HepG2 (cell line): ENCODE data around the gene CBY1. TPM values are rescaled to one million over a fixed set of nuclear protein-coding genes. Genes with fewer than 3 reads are reported as not detected.
A peak's percentile ranks its signal among the peaks of the same experiment; 100 is the strongest.

ENCODE experiments used
- BRD4 ChIP-seq: sonication (generic); formaldehyde crosslinking; IDR thresholded peaks from 2 replicates; pipeline ENCODE4 v1.4.0; 2020; ENCODE audit warnings: missing genetic modification reagents
- GATAD1 ChIP-seq: IDR thresholded peaks from 2 replicates; pipeline ENCODE4 v1.6.1; 2016; ENCODE audit warnings: missing genetic modification reagents, missing compliant biosample characterization
- HNRNPK ChIP-seq: fragments of 200-400 bp; formaldehyde crosslinking; IDR thresholded peaks from 2 replicates; pipeline ENCODE4 v1.6.1; 2018; ENCODE audit warnings: low read length, low read depth, moderate library complexity, mild to moderate bottlenecking; ENCODE audit not compliant: poor library complexity, severe bottlenecking
- HNRNPUL1 ChIP-seq: fragments of 200-400 bp; formaldehyde crosslinking; IDR thresholded peaks from 2 replicates; pipeline ENCODE4 v1.6.1; 2017; ENCODE audit warnings: low read depth, mild to moderate bottlenecking, low read length, moderate library complexity
- ISX ChIP-seq: sonication (generic); formaldehyde crosslinking; conservative IDR thresholded peaks from 2 replicates; pipeline ENCODE4 v1.5.0; 2020; ENCODE audit warnings: missing genetic modification reagents
- KLF13 ChIP-seq: sonication (generic); formaldehyde crosslinking; IDR thresholded peaks from 2 replicates; pipeline ENCODE4 v1.4.0; 2020; ENCODE audit warnings: mild to moderate bottlenecking, missing genetic modification reagents
- MATR3 ChIP-seq: sonication (generic); formaldehyde crosslinking; IDR thresholded peaks from 2 replicates; pipeline ENCODE4 v1.4.0; 2020; ENCODE audit warnings: missing genetic modification reagents
- NFE2L2 ChIP-seq: fragments of 150-350 bp; IDR thresholded peaks from 2 replicates; pipeline ENCODE4 v1.6.1; 2014; ENCODE audit warnings: low read length
- PHF20 ChIP-seq: sonication (generic); formaldehyde crosslinking; IDR thresholded peaks from 2 replicates; pipeline ENCODE4 v1.5.0; 2020; ENCODE audit warnings: mild to moderate bottlenecking, missing genetic modification reagents
- POLR2G ChIP-seq: fragments of 200-400 bp; formaldehyde crosslinking; IDR thresholded peaks from 2 replicates; pipeline ENCODE4 v1.6.1; 2018; ENCODE audit warnings: mild to moderate bottlenecking, low read depth, low read length, moderate library complexity
- RARA ChIP-seq: IDR thresholded peaks from 2 replicates; pipeline ENCODE4 v1.6.1; 2016; ENCODE audit warnings: missing genetic modification reagents, missing compliant biosample characterization
- RBM39 ChIP-seq: fragments of 200-400 bp; formaldehyde crosslinking; IDR thresholded peaks from one replicate; pipeline ENCODE4 v1.6.1; 2018; ENCODE audit warnings: antibody characterized with exemption, mild to moderate bottlenecking, low read depth, low read length; ENCODE audit not compliant: poor library complexity, severe bottlenecking
- ZMYM3 ChIP-seq: sonication (generic); formaldehyde crosslinking; IDR thresholded peaks from 2 replicates; pipeline ENCODE4 v1.5.1; 2020; ENCODE audit warnings: mild to moderate bottlenecking, missing genetic modification reagents
- ZNF274 ChIP-seq: sonication (generic); formaldehyde crosslinking; IDR thresholded peaks from 2 replicates; pipeline ENCODE4 v1.5.1; 2020; ENCODE audit warnings: mild to moderate bottlenecking, missing genetic modification reagents
- ZNF567 ChIP-seq: sonication (generic); formaldehyde crosslinking; IDR thresholded peaks from 2 replicates; pipeline ENCODE4 v1.8.1; 2023; ENCODE audit warnings: mild to moderate bottlenecking, missing genetic modification reagents, borderline replicate concordance
- ZNF577 ChIP-seq: sonication (generic); formaldehyde crosslinking; IDR thresholded peaks from 2 replicates; pipeline ENCODE4 v1.4.0; 2020; ENCODE audit warnings: mild to moderate bottlenecking, low read depth, missing genetic modification reagents, borderline replicate concordance
- ZNF615 ChIP-seq: sonication (generic); formaldehyde crosslinking; IDR thresholded peaks from 2 replicates; pipeline ENCODE4 v1.5.0; 2020; ENCODE audit warnings: mild to moderate bottlenecking, missing genetic modification reagents, borderline replicate concordance
- ZNF687 ChIP-seq: sonication (generic); formaldehyde crosslinking; IDR thresholded peaks from 2 replicates; pipeline ENCODE4 v1.5.1; 2020; ENCODE audit warnings: mild to moderate bottlenecking, missing genetic modification reagents, moderate library complexity
- ZNF841 ChIP-seq: sonication (generic); formaldehyde crosslinking; IDR thresholded peaks from 2 replicates; pipeline ENCODE4 v1.8.1; 2023; ENCODE audit warnings: missing genetic modification reagents, borderline replicate concordance
- ZNF850 ChIP-seq: sonication (generic); formaldehyde crosslinking; conservative IDR thresholded peaks from 2 replicates; pipeline ENCODE4 v1.9.0; 2021; ENCODE audit warnings: mild to moderate bottlenecking, missing genetic modification reagents
- ZNF878 ChIP-seq: sonication (generic); formaldehyde crosslinking; IDR thresholded peaks from 2 replicates; pipeline ENCODE4 v1.8.1; 2023; ENCODE audit warnings: mild to moderate bottlenecking, missing genetic modification reagents, moderate library complexity
- polyA plus RNA-seq, 8 experiments: library from polyadenylated mRNA; depleted of rRNA in 3 of 8; stranded (reverse) in 7 of 8; unstranded in 1 of 8; fragments of >200 nt; fragmentation: Illumina TruSeq in 4 of 8; extraction: Trizol in 4 of 8; gene quantifications; 2 replicates each; pipeline versions ENCODE4 v1.2.1 to v1.2.3, GENCODE V29; 2011 to 2016; ENCODE audit warnings: low read depth in 4 of 8, missing spikeins in 1 of 8, mixed read lengths in 1 of 8; ENCODE audit not compliant: insufficient read depth in 1 of 8
- total RNA-seq, 5 experiments: library from RNA; depleted of rRNA; stranded (reverse); fragments of >200 nt; fragmentation: Illumina TruSeq; extraction: Trizol; gene quantifications; 2 replicates each; pipeline ENCODE4 v1.2.3, GENCODE V29; 2016; ENCODE audit warnings: low read depth in 1 of 5
- TF ChIP-seq, protein P1 (sequence below): sonication (generic); formaldehyde crosslinking; IDR thresholded peaks from 2 replicates; pipeline ENCODE4 v1.5.0; 2020; ENCODE audit warnings: missing genetic modification reagents
- TF ChIP-seq, protein P2 (sequence below): sonication (generic); formaldehyde crosslinking; IDR thresholded peaks from 2 replicates; pipeline ENCODE4 v1.5.0; 2020; ENCODE audit warnings: missing genetic modification reagents, mild to moderate bottlenecking, borderline replicate concordance

CBY1 gene
- total and polyA plus RNA-seq, 2 of the 13 experiments (the other 11 are each of a cell fraction or from before 2014, with no cell fraction given), result 19.7 to 20.3 TPM

- TF ChIP-seq HNRNPK (peak; percentile 57), RBM39 (peak; percentile 32), ZNF567 (no peak), ZMYM3 (no peak), RARA (CRISPR knock-in tag) (peak; percentile 49; the same call in 1 of the 2 replicates), ZNF687 (CRISPR knock-in tag) (peak; percentile 91), ISX (CRISPR knock-in tag) (no peak; the same call in 1 of the 2 replicates), NFE2L2 (no peak), ZNF274 (peak; percentile 78), PHF20 (CRISPR knock-in tag) (peak; percentile 70), ZNF841 (CRISPR knock-in tag) (peak; percentile 41; the same call in 1 of the 2 replicates), POLR2G (peak; percentile 75), KLF13 (CRISPR knock-in tag) (no peak), ZNF878 (CRISPR knock-in tag) (no peak), ZNF615 (CRISPR knock-in tag) (no peak), ZNF577 (no peak), HNRNPUL1 (no peak), GATAD1 (CRISPR knock-in tag) (no peak; the same call in 1 of the 2 replicates), ZNF850 (CRISPR knock-in tag) (no peak), BRD4 (CRISPR knock-in tag) (no peak; the same call in none of the 2 replicates), MATR3 (CRISPR knock-in tag) (no peak)
- TF ChIP-seq, protein P1, sequence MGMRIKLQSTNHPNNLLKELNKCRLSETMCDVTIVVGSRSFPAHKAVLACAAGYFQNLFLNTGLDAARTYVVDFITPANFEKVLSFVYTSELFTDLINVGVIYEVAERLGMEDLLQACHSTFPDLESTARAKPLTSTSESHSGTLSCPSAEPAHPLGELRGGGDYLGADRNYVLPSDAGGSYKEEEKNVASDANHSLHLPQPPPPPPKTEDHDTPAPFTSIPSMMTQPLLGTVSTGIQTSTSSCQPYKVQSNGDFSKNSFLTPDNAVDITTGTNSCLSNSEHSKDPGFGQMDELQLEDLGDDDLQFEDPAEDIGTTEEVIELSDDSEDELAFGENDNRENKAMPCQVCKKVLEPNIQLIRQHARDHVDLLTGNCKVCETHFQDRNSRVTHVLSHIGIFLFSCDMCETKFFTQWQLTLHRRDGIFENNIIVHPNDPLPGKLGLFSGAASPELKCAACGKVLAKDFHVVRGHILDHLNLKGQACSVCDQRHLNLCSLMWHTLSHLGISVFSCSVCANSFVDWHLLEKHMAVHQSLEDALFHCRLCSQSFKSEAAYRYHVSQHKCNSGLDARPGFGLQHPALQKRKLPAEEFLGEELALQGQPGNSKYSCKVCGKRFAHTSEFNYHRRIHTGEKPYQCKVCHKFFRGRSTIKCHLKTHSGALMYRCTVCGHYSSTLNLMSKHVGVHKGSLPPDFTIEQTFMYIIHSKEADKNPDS, result no peak
- TF ChIP-seq, protein P2, sequence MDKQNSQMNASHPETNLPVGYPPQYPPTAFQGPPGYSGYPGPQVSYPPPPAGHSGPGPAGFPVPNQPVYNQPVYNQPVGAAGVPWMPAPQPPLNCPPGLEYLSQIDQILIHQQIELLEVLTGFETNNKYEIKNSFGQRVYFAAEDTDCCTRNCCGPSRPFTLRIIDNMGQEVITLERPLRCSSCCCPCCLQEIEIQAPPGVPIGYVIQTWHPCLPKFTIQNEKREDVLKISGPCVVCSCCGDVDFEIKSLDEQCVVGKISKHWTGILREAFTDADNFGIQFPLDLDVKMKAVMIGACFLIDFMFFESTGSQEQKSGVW (CRISPR knock-in tag), result no peak
These were observed 44.6 kb downstream of the CBY1 start, which contains the start of gene JOSD1 (continued) for GRCh38 chr22:38700789-38701628.
